NCI-H446 treated with DMSO at 0.1 percent for 48 hours (cell line): Measurements from ENCODE around the gene COPE.
"Not testable (repeated sequence)": the region's sequence is repeated elsewhere in the genome, so short reads cannot be mapped to it uniquely, and the experiment has no call there.

ENCODE experiments used
- DNase-seq: peaks from one replicate; lab custom pipeline; 2025; lab: John Stamatoyannopoulos, UW

Gene COPE

GRCh38 chr19:18908917-18909619 lies 10.1 kb downstream of the COPE start:
- DNase-seq = no peak

- DNase-seq = no peak
These were observed 12.3 kb downstream of the COPE start for GRCh38 chr19:18906605-18907519.

GRCh38 chr19:18905513-18906236 lies 13.5 kb downstream of the COPE start:
- no peak for DNase-seq

- no peak for DNase-seq
These were observed 14.1 kb downstream of the COPE start for GRCh38 chr19:18905058-18905456.

- DNase-seq = no peak
These were observed 14.7 kb downstream of the COPE start for GRCh38 chr19:18904334-18905057.

GRCh38 chr19:18903156-18904037 lies 15.8 kb downstream of the COPE start:
- DNase-seq = no peak

- DNase-seq = not testable (repeated sequence)
These were observed 16.7 kb downstream of the COPE start for GRCh38 chr19:18902519-18902918.

GRCh38 chr19:18901491-18901890 lies 17.7 kb downstream of the COPE start:
- no peak for DNase-seq

GRCh38 chr19:18900700-18901481 lies 18.3 kb downstream of the COPE start:
- DNase-seq = no peak

- no peak for DNase-seq
These were observed 19.3 kb downstream of the COPE start for GRCh38 chr19:18899624-18900560.

- DNase-seq = no peak
These were observed 20.4 kb downstream of the COPE start for GRCh38 chr19:18898607-18899408.

GRCh38 chr19:18898081-18898606 lies 21.0 kb downstream of the COPE start:
- DNase-seq = no peak

GRCh38 chr19:18897094-18898029 lies 21.8 kb downstream of the COPE start:
- DNase-seq = no peak

- no peak for DNase-seq
These were observed 22.8 kb downstream of the COPE start for GRCh38 chr19:18896421-18896841.

GRCh38 chr19:18895824-18896341 lies 23.3 kb downstream of the COPE start, which contains the start of gene CERS1:
TSS of gene CERS1 (minus strand) at chr19:18896158. CDS start at chr19:18896072, 86 bp downstream.
- no peak for DNase-seq
